HEK293 (cell line): ENCODE data around the gene G3BP2.

Experiments used
- BCL11B ChIP-seq: fragments of 450-650 bp; formaldehyde crosslinking; IDR thresholded peaks from 2 replicates; pipeline ENCODE4 v1.5.1; 2016; ENCODE audit warnings: low read depth, missing biosample characterization, missing genetic modification characterization
- BCL6B ChIP-seq: fragments of 450-650 bp; formaldehyde crosslinking; IDR thresholded peaks from 2 replicates; pipeline ENCODE4 v1.5.1; 2017; ENCODE audit warnings: missing biosample characterization, missing genetic modification characterization
- GLIS1 ChIP-seq: fragments of 450-650 bp; formaldehyde crosslinking; IDR thresholded peaks from 2 replicates; pipeline ENCODE4 v1.5.1; 2016; ENCODE audit warnings: missing biosample characterization, missing genetic modification characterization
- MEIS1 ChIP-seq: sonication (generic); formaldehyde crosslinking; IDR thresholded peaks from 2 replicates; pipeline ENCODE4 v1.8.1; 2022; ENCODE audit warnings: missing genetic modification reagents, mild to moderate bottlenecking, borderline replicate concordance
- PRDM10 ChIP-seq: fragments of 450-650 bp; formaldehyde crosslinking; IDR thresholded peaks from 2 replicates; pipeline ENCODE4 v1.5.1; 2016; ENCODE audit warnings: missing biosample characterization, missing genetic modification characterization
- REPIN1 ChIP-seq: fragments of 450-650 bp; formaldehyde crosslinking; IDR thresholded peaks from 2 replicates; pipeline ENCODE4 v1.5.1; 2017; ENCODE audit warnings: missing biosample characterization, missing genetic modification characterization, low read depth
- SCRT2 ChIP-seq: fragments of 450-650 bp; formaldehyde crosslinking; IDR thresholded peaks from 2 replicates; pipeline ENCODE4 v1.5.1; 2016; ENCODE audit warnings: missing biosample characterization, missing genetic modification characterization
- ZBTB1 ChIP-seq: fragments of 450-650 bp; formaldehyde crosslinking; IDR thresholded peaks from 2 replicates; pipeline ENCODE4 v1.5.1; 2016; ENCODE audit warnings: missing biosample characterization, missing genetic modification characterization
- ZBTB10 ChIP-seq: fragments of 450-650 bp; formaldehyde crosslinking; IDR thresholded peaks from 2 replicates; pipeline ENCODE4 v1.5.1; 2016; ENCODE audit warnings: missing biosample characterization, missing genetic modification characterization
- ZBTB11 ChIP-seq: fragments of 450-650 bp; formaldehyde crosslinking; conservative IDR thresholded peaks from 2 replicates; pipeline ENCODE4 v1.5.1; 2016; ENCODE audit warnings: low read depth, missing biosample characterization, missing genetic modification characterization
- ZBTB8A ChIP-seq: fragments of 450-650 bp; formaldehyde crosslinking; IDR thresholded peaks from 2 replicates; pipeline ENCODE4 v1.5.1; 2016; ENCODE audit warnings: missing biosample characterization, missing genetic modification characterization
- ZNF146 ChIP-seq: fragments of 450-650 bp; formaldehyde crosslinking; IDR thresholded peaks from 2 replicates; pipeline ENCODE4 v1.5.1; 2016; ENCODE audit warnings: missing biosample characterization, missing genetic modification characterization
- ZNF280C ChIP-seq: fragments of 450-650 bp; formaldehyde crosslinking; IDR thresholded peaks from 2 replicates; pipeline ENCODE4 v1.5.1; 2016; ENCODE audit warnings: missing biosample characterization, missing genetic modification characterization
- ZNF350 ChIP-seq: fragments of 450-650 bp; formaldehyde crosslinking; IDR thresholded peaks from 2 replicates; pipeline ENCODE4 v1.5.0; 2017; ENCODE audit warnings: missing biosample characterization, mild to moderate bottlenecking, missing genetic modification characterization
- ZNF354C ChIP-seq: fragments of 450-650 bp; formaldehyde crosslinking; IDR thresholded peaks from 2 replicates; pipeline ENCODE4 v1.5.1; 2016; ENCODE audit warnings: missing biosample characterization, missing genetic modification characterization, low read depth, borderline replicate concordance
- ZNF416 ChIP-seq: fragments of 450-650 bp; formaldehyde crosslinking; IDR thresholded peaks from 2 replicates; pipeline ENCODE4 v1.5.1; 2016; ENCODE audit warnings: missing biosample characterization, missing genetic modification characterization
- ZNF423 ChIP-seq: fragments of 450-650 bp; formaldehyde crosslinking; IDR thresholded peaks from 2 replicates; pipeline ENCODE4 v1.5.1; 2016; ENCODE audit warnings: missing biosample characterization, missing genetic modification characterization
- ZNF449 ChIP-seq: fragments of 450-650 bp; formaldehyde crosslinking; IDR thresholded peaks from 2 replicates; pipeline ENCODE4 v1.5.1; 2017; ENCODE audit warnings: missing biosample characterization, mild to moderate bottlenecking, missing genetic modification characterization, moderate library complexity
- ZNF521 ChIP-seq: fragments of 450-650 bp; formaldehyde crosslinking; IDR thresholded peaks from 2 replicates; pipeline ENCODE4 v1.5.1; 2017; ENCODE audit warnings: missing biosample characterization, mild to moderate bottlenecking, missing genetic modification characterization
- ZNF692 ChIP-seq: fragments of 450-650 bp; formaldehyde crosslinking; IDR thresholded peaks from 2 replicates; pipeline ENCODE4 v1.5.1; 2016; ENCODE audit warnings: missing biosample characterization, missing genetic modification characterization
- ZNF747 ChIP-seq: fragments of 450-650 bp; formaldehyde crosslinking; IDR thresholded peaks from 2 replicates; pipeline ENCODE4 v1.5.1; 2016; ENCODE audit warnings: missing biosample characterization, missing genetic modification characterization
- ZNF785 ChIP-seq: fragments of 450-650 bp; formaldehyde crosslinking; IDR thresholded peaks from 2 replicates; pipeline ENCODE4 v1.5.1; 2016; ENCODE audit warnings: missing biosample characterization, missing genetic modification characterization

Gene G3BP2

GRCh38 chr4:75630174-75630936 lies 42.9 kb downstream of the G3BP2 start, which contains the start of gene CDKL2 (continued):
- TF ChIP-seq BCL6B (tag by site-specific recombination) (no peak), ZNF785 (tag by site-specific recombination) (no peak), ZNF423 (tag by site-specific recombination) (no peak), ZNF449 (tag by site-specific recombination) (peak; percentile 70; the same call in 1 of the 2 replicates), ZBTB8A (peak; percentile 61; the same call in 1 of the 2 replicates), PRDM10 (peak; percentile 53; the same call in 1 of the 2 replicates), GLIS1 (tag by site-specific recombination) (peak; percentile 57), ZNF354C (tag by site-specific recombination) (no peak), ZNF350 (tag by site-specific recombination) (no peak), SCRT2 (tag by site-specific recombination) (no peak), ZNF692 (peak; percentile 47; the same call in 1 of the 2 replicates), ZNF521 (tag by site-specific recombination) (no peak), ZBTB1 (tag by site-specific recombination) (no peak), MEIS1 (CRISPR knock-in tag) (no peak), ZNF747 (tag by site-specific recombination) (no peak), ZBTB10 (tag by site-specific recombination) (0 out of 2 replicates have a peak, but pooled peaks have one; percentile 5), REPIN1 (tag by site-specific recombination) (no peak), BCL11B (tag by site-specific recombination) (peak; percentile 34; the same call in 1 of the 2 replicates), ZNF280C (no peak), ZBTB11 (tag by site-specific recombination) (no peak), ZNF146 (tag by site-specific recombination) (no peak), ZNF416 (no peak)
